ENCODE data around the gene PLB1.

DNA sequence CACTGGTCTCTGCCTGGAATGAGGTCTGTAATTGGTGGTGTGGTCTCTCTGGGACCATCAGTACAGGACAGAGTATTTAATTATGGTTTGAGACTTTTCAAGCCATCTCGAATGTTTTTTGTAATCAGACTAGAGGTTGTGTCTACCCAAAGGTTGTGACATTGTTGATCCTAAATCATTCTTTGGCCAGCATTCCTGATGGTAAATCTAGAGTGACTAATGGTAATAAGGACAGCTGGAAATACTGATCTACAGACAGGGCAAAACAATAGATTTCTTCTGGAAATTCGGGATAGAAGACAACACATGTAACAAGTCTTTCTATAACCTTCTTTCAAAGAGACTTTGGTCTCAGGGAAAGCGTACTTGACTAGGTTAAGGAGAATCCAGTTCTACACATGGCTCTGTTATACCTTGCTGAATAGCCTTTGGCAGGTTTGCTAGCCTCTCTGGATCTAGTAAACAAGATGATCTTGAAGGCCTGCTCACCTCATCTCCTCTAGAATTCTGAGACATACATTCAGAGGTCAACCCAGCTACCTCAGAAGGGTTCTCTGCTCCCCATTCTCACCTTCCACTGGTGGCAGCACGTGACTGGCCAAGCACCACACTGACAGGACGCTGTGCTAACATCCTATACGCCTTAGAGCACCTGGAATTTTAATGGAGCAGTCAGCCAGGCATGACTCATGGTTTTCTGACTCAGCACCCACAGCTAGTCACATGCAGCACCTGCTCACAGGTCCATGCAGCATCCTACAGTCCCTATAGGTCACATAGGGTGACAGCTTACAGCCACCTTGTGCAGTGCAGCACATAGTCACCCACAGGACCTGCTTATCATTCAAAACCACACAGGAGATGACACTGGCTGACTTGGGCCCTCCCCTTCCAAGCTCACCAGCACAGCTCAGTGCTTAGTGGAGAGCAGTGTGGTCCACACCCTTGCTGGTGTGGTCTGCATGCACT lies 12.2 kb downstream of the PLB1 start:
- TF ChIP-seq, protein P1, sequence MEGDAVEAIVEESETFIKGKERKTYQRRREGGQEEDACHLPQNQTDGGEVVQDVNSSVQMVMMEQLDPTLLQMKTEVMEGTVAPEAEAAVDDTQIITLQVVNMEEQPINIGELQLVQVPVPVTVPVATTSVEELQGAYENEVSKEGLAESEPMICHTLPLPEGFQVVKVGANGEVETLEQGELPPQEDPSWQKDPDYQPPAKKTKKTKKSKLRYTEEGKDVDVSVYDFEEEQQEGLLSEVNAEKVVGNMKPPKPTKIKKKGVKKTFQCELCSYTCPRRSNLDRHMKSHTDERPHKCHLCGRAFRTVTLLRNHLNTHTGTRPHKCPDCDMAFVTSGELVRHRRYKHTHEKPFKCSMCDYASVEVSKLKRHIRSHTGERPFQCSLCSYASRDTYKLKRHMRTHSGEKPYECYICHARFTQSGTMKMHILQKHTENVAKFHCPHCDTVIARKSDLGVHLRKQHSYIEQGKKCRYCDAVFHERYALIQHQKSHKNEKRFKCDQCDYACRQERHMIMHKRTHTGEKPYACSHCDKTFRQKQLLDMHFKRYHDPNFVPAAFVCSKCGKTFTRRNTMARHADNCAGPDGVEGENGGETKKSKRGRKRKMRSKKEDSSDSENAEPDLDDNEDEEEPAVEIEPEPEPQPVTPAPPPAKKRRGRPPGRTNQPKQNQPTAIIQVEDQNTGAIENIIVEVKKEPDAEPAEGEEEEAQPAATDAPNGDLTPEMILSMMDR (IDR thresholded peaks at IDR 0.05; ENCODE audit: insufficient read depth, low read length), result no peak
- TF ChIP-seq GABPA (IDR thresholded peaks at IDR 0.05; ENCODE audit: low read depth) (no peak), POLR2AphosphoS5 (IDR thresholded peaks at IDR 0.05; ENCODE audit: low read depth) (no peak)
